GM12874 (cell line): ENCODE results near the gene UPP1.

ENCODE experiments used
- CTCF ChIP-seq: IDR thresholded peaks from 2 replicates; pipeline ENCODE4 v1.5.1; 2011; ENCODE audit warnings: low read depth, mild to moderate bottlenecking, control low read depth, low read length, moderate library complexity; ENCODE audit not compliant: insufficient read depth

Gene UPP1

GRCh38 chr7:48048113-48048512, 41.0 kb upstream of the UPP1 start:
- TF ChIP-seq CTCF, result no peak

DNA sequence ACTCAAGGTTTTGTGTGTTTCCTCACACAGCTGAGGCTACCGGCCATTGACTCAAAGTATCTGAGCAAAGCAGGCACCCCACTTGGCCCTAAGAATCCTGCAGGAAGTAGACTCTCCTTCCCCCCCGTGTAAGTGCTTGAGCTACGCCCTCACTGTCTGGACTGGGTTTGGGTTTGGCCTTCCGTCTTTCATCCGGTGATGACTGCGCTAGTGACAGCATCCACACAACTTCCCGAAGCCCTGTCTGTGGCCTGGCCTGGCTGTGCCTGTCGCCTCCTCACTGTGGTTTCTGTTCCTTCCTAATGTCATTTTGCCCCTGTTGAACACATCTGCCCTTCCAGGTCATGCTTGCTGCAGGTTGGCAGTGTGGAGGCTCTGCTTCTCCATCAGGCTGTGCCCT, 39.2 kb upstream of the UPP1 start:
- no peak for TF ChIP-seq CTCF

DNA sequence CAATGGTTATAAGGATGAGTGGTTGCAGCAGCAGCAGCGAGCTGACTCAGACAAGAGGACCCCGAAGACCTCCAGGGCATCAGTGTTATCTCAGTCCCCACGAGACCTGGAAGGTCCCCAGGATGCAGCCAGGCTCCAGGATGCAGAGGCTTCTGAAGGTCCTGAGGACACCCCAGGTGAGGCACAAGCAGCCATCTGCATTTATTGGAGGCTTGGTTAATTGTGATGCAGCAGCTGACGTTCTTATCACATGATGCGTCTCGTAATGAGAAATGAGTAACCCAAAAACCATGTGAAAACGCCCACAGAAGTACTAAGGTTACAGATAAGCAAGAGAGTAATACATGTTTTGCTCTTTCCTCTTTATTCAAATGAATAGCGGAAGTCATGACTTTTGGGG, 36.3 kb upstream of the UPP1 start:
- TF ChIP-seq CTCF, result no peak

- TF ChIP-seq CTCF, result no peak
These were observed 35.3 kb upstream of the UPP1 start for GRCh38 chr7:48053736-48054135.

DNA sequence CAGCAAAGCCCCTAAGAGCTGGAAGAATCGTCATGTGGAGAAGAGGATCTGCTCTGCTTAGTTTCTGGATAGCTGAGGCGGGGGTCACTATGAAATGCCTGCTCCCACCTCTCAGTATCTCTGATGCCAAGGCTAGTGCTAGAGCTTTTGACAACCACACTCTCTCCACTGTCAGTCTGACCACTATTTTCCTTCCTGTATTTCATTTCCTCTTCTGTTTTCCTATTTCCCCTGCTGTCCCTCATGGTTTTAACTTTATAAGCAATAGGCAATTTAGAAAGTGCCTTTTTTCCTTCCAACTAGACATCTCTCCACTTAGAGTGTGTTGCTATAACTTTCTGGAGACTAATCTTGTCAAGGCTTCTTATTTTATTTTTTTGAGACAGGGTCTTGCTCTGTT, 30.1 kb upstream of the UPP1 start:
- no peak for TF ChIP-seq CTCF

GRCh38 chr7:48059706-48060105, 29.4 kb upstream of the UPP1 start:
- no peak for TF ChIP-seq CTCF

DNA sequence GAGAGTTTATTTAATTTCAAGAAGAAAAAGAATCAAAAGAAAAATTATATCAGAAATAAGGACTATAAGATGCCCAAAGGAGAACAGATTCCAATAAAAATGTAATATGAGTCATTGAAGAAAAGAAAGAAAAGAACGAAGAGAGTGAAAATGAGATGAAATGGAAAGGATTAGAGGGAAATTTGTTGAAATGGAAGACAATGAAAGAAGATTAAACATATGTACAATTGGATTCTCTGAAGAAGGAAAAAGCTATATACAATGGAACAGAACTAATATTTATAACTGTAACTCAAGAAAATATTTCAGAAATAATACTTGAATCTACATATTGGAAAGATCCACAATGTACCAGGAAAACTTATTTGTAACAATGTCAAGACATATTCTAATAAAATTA, 25.1 kb upstream of the UPP1 start:
- no peak for TF ChIP-seq CTCF

- no peak for TF ChIP-seq CTCF
These were observed 21.6 kb upstream of the UPP1 start for GRCh38 chr7:48067475-48067874.
